ENCODE results near the gene IL21R.
A peak's percentile ranks its signal among the peaks of the same experiment; 100 is the strongest.
"Not testable (repeated sequence)": the region's sequence is repeated elsewhere in the genome, so short reads cannot be mapped to it uniquely, and the experiment has no call there.

IL21R gene

GRCh38 chr16:27429981-27430441 is 28.0 kb downstream of the IL21R start:
- DNase-seq = peak; percentile 30

GRCh38 chr16:27430512-27430911 is 28.5 kb downstream of the IL21R start:
- no peak for DNase-seq

- DNase-seq = peak; percentile 29
Measured at GRCh38 chr16:27430923-27431484, 29.0 kb downstream of the IL21R start.

GRCh38 chr16:27431773-27432532 is 30.0 kb downstream of the IL21R start:
- peak; percentile 2 for DNase-seq

- DNase-seq = no peak
Measured at GRCh38 chr16:27432558-27432957, 30.6 kb downstream of the IL21R start.

- DNase-seq = not testable (repeated sequence)
Measured at GRCh38 chr16:27433191-27433590, 31.2 kb downstream of the IL21R start.

GRCh38 chr16:27433636-27434035 is 31.7 kb downstream of the IL21R start:
- no peak for DNase-seq

GRCh38 chr16:27434141-27435051 is 32.4 kb downstream of the IL21R start:
- peak; percentile 5 for DNase-seq

- not testable (repeated sequence) for DNase-seq
Measured at GRCh38 chr16:27435146-27435545, 33.2 kb downstream of the IL21R start.

- DNase-seq = peak; percentile 6
Measured at GRCh38 chr16:27436065-27436464, 34.1 kb downstream of the IL21R start.

- DNase-seq = peak; percentile 25
Measured at GRCh38 chr16:27436921-27437650, 35.1 kb downstream of the IL21R start.

GRCh38 chr16:27437946-27438345 is 36.0 kb downstream of the IL21R start:
- DNase-seq = no peak

- peak; percentile 22 for DNase-seq
Measured at GRCh38 chr16:27439271-27440018, 37.5 kb downstream of the IL21R start.

GRCh38 chr16:27441276-27441675 is 39.3 kb downstream of the IL21R start:
- DNase-seq = peak; percentile 30

- peak; percentile 20 for DNase-seq
Measured at GRCh38 chr16:27441998-27442397, 40.0 kb downstream of the IL21R start.

GRCh38 chr16:27444015-27444414 is 42.0 kb downstream of the IL21R start:
- DNase-seq = peak; percentile 9

- no peak for DNase-seq
Measured at GRCh38 chr16:27444470-27444869, 42.5 kb downstream of the IL21R start.

- no peak for DNase-seq
Measured at GRCh38 chr16:27445502-27446175, 43.7 kb downstream of the IL21R start.

- no peak for DNase-seq
Measured at GRCh38 chr16:27446721-27447120, 44.7 kb downstream of the IL21R start.

GRCh38 chr16:27447301-27447700 is 45.3 kb downstream of the IL21R start:
- no peak for DNase-seq

Data from right forelimb (tissue), 1 donor.